A673 (cell line): ENCODE data around the gene NPBWR2.

Experiments
- CTCF ChIP-seq: fragments of 300-800, 200-600 bp; sonication (generic); conservative IDR thresholded peaks from 2 replicates; pipeline ENCODE4 v1.5.1; 2017; ENCODE audit warnings: low read depth, mild to moderate bottlenecking, antibody characterized with exemption, low read length, moderate library complexity, mixed read lengths
- EZH2 ChIP-seq: fragments of 200-600 bp; sonication (generic); IDR thresholded peaks from 2 replicates; pipeline ENCODE4 v1.6.1; 2017; ENCODE audit warnings: borderline replicate concordance, low read depth, mild to moderate bottlenecking, mixed read lengths, antibody characterized with exemption, low read length; ENCODE audit not compliant: poor library complexity, severe bottlenecking

- no peak for TF ChIP-seq CTCF
- TF ChIP-seq EZH2 = no peak
These were observed 2.5 kb downstream of the NPBWR2 start for GRCh38 chr20:64104667-64105451.
